Brain microvascular endothelial cell (primary cell): ENCODE measurements around the gene ZDHHC11B.
"Not testable (repeated sequence)": the region's sequence is repeated elsewhere in the genome, so short reads cannot be mapped to it uniquely, and the experiment has no call there.

Source experiments
- DNase-seq: peaks from one replicate; pipeline ENCODE4 v3.0.0-alpha.2; 2020
- H3K27ac ChIP-seq: fragments of 250-450 bp; sonication (Bioruptor Pico); 2 replicates; pipeline ENCODE4 v1.5.1; 2020; ENCODE audit warnings: mild to moderate bottlenecking, moderate library complexity
- H3K27me3 ChIP-seq: fragments of 250-450 bp; sonication (Bioruptor Pico); replicated peaks from 2 replicates; pipeline ENCODE4 v1.5.1; 2020; ENCODE audit warnings: mild to moderate bottlenecking
- H3K36me3 ChIP-seq: fragments of 250-450 bp; sonication (Bioruptor Pico); replicated peaks from 2 replicates; pipeline ENCODE4 v1.5.1; 2020; ENCODE audit warnings: mild to moderate bottlenecking
- H3K4me3 ChIP-seq: 2 replicates; pipeline ENCODE4 v1.5.1; 2011; ENCODE audit warnings: low read depth, mild to moderate bottlenecking, control low read depth, low read length, moderate library complexity
- in situ Hi-C: cut with HindIII; loops from 2 replicates; pipeline ENCODE4 v1.10.0; 2017; ENCODE audit warnings: low sequenced_read_pairs, low pct_ligation_motif_present
- TF ChIP-seq, protein P1 (sequence below): IDR thresholded peaks from 2 replicates; pipeline ENCODE4 v1.5.1; 2011; ENCODE audit warnings: low read depth, mild to moderate bottlenecking, moderate library complexity, low read length, control low read depth, inconsistent platforms; ENCODE audit errors: missing control alignments

The ZDHHC11B gene

DNA sequence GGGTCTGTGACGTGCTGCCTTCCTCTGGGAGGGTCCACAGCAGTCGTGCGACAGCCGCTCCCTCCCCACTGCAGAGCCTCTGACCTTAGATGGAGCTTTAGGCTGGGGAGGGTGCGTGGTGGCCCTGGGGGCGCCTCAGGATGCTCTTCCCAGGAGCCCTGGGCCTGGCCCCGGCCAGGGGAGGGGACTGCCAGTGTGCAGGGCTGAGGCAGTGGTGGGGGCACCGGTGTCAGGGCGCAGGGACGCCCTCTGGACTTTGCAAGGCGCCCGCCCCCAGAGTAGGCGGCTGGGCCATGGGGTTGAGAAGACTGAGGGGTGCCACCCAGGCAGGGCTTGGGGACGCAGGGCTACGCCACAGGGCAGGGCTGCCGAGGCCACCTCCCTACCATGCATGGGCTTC, 106.0 kb downstream of the ZDHHC11B start:
- H3K4me3 ChIP-seq, H3K27me3 ChIP-seq, DNase-seq, H3K36me3 ChIP-seq, H3K27ac ChIP-seq, in situ Hi-C loops: not testable (repeated sequence)

DNA sequence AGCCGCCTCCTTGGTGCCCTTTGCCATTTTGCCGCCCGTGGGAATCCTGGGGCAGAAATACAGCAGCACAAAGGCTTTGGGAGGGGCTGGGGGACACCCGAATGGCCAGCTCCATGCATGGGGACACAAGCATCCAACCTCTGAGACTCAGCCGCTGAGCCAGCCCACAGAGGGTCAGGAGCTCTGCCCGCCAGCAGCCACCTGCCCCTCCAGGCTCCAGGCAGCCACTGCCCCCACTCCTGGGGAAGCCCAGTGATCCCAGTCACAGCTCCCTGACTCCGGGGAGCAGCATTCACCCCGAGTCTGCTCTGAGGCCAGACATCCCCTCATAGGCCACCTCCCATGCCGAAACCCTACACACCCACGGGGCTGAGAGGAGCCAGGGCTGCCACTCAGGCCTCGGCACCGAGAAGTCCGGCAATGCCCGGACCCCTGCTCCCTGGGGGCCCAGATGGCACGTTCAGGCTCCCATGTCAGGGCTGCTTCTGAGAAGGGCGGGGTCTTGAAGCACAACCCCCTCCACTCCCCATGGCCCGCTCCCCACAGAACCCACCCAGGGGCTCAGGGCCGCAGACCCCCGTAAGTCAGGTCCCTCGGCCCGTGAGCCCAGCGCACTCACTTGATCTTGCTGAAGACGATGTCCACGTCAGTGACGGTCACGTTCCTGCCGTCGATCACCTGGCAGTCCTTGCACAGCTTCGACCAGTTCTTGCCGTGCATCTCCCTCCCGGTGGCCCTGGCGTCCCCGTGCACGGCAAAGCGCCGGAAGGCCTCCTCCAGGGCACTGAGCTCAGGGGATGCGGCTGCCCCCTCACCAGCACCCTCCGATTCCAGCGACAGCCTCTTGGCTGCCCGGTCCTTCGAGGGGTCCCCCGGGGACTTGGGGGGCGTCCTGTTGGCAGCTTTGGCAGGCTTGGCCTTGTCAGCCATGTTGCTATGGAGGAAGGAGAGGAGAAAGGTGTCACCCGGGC, 107.1 kb downstream of the ZDHHC11B start:
- in situ Hi-C loops: no loop called here
- H3K36me3 ChIP-seq: no peaks in the 10 kb centered on the region
- H3K4me3 ChIP-seq: no peak overlapping the region
- no peak for DNase-seq
- TF ChIP-seq, protein P1, sequence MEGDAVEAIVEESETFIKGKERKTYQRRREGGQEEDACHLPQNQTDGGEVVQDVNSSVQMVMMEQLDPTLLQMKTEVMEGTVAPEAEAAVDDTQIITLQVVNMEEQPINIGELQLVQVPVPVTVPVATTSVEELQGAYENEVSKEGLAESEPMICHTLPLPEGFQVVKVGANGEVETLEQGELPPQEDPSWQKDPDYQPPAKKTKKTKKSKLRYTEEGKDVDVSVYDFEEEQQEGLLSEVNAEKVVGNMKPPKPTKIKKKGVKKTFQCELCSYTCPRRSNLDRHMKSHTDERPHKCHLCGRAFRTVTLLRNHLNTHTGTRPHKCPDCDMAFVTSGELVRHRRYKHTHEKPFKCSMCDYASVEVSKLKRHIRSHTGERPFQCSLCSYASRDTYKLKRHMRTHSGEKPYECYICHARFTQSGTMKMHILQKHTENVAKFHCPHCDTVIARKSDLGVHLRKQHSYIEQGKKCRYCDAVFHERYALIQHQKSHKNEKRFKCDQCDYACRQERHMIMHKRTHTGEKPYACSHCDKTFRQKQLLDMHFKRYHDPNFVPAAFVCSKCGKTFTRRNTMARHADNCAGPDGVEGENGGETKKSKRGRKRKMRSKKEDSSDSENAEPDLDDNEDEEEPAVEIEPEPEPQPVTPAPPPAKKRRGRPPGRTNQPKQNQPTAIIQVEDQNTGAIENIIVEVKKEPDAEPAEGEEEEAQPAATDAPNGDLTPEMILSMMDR: no peak
- no peak overlapping the region for H3K27ac ChIP-seq
- peaks cover 6% of the 10 kb centered on the region for H3K27me3 ChIP-seq

DNA sequence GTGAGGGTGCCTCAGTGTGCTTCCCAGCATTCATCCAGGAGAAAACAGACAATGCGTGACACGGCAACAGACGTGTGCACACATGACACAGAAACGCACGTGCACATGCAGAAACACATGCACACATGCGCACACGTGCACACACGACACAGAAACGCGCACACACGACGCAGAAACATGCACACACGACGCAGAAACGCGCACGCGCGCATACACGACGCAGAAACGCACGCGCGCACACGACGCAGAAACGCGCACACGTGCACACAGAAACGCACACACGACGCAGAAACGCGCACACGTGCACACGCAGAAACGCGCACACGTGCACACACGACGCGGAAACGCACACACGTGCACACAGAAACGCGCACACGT, 107.8 kb downstream of the ZDHHC11B start:
- H3K36me3 ChIP-seq: no peaks in the 10 kb centered on the region
- H3K4me3 ChIP-seq: no peak overlapping the region
- no peak for DNase-seq
- in situ Hi-C loops: no loop called here
- H3K27ac ChIP-seq: no peak overlapping the region
- TF ChIP-seq, protein P1: no peak
- peaks cover 6% of the 10 kb centered on the region for H3K27me3 ChIP-seq

DNA sequence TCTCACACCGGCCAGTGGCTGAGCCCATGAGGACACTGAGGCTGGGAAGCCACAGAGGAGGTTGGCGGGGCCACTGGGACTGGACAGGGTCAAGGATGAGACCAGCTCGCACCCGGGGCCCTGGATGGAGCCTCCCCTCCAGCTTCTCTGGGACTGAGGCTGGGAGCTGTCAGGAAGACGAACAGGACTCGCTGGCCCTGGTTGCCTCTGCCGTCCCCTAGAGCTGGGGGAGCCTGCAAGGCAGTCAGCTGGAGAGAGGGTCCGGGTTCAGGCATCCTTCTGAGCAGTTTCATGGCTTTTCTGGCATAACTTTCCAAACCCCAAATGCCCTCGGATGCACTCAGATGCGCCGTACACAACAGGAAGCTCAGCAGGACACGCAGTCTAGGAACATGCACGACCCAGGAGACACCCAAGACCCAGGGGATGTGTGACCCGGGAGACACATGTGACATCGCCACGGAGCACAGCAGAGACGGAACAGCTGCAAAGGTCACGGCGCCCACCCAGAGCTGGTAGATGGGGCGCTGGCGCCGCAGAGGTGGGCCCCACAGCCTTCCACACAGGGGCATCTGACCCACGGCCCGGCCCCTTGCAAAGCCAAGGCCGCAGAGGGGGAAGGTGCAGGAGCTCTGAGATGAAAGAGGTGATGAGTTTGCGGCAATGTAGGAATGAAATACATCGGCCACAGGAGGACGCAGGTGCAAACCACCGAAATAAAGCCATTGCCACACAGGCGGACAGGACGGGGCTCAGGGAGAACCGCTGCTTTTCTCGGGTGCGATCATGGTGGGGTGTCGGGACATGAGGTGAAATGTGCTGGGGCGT, 108.4 kb downstream of the ZDHHC11B start:
- Histone ChIP-seq H3K4me3 (no peak overlapping the region), H3K36me3 (no peaks in the 10 kb centered on the region), H3K27me3 (peaks cover 6% of the 10 kb centered on the region), H3K27ac (no peak overlapping the region)
- TF ChIP-seq, protein P1: no peak
- DNase-seq: no peak
- in situ Hi-C loops: no loop called here

DNA sequence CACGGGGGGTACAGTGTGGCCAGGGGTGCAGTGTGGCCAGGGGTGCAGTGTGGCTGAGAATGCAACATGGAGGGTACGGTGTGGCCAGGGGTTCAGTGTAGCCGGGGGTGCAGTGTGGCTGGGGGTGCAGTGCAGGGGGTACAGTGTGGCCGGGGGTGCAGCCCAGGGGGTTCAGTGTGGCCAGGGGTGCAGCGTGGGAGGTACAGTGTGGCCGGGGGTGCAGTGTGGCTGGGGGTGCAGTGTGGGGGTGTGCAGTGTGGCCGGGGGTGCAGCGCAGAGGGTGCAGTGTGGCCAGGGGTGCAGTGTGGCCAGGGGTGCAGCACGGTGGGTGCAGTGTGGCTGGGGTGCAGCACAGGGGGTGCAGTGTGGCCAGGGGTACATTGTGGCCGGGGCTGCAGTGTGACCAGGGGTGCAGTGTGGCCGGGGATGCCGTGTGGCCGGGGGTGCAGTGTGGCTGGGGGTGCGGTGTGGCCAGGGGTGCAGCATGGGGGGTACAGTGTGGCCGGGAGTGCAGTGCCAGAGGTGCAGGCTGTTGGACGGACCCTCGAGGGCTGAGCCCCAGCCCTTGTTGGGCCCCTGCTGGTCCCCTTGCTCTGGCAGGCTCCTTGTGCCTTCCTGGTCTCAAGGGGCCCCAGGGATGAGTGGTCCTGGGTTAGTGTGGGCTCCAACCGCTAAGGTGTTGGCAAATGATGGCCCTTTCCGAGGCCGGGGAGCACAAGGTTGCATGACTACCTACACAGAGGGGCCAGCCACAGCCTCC, 109.2 kb downstream of the ZDHHC11B start:
- H3K36me3 ChIP-seq: no peaks in the 10 kb centered on the region
- H3K27me3 ChIP-seq: peaks cover 6% of the 10 kb centered on the region
- no peak overlapping the region for H3K4me3 ChIP-seq
- no peak for DNase-seq
- in situ Hi-C loops: no loop called here
- TF ChIP-seq, protein P1: no peak
- no peak overlapping the region for H3K27ac ChIP-seq
